Peyer's patch (tissue), 4 donors: ENCODE measurements around the gene SAG.

ENCODE experiments used
- POLR2A ChIP-seq, 2 donors: fragments of 450-650 bp; IDR thresholded peaks; one replicate each; pipeline ENCODE4 v1.5.1; 2017; ENCODE audit warnings: antibody characterized with exemption in 2 of 2, mild to moderate bottlenecking in 2 of 2, moderate library complexity in 2 of 2
- TF ChIP-seq, protein P1 (sequence below), 6 experiments: fragments of 450-650 bp in 4 of 6; fragments of 200-600 bp in 2 of 6; sonication (generic) in 1 of 6; IDR thresholded peaks; one replicate each; pipeline ENCODE4 v1.5.1; 2017 to 2019; ENCODE audit warnings: antibody characterized with exemption in 6 of 6, mild to moderate bottlenecking in 3 of 6, moderate library complexity in 1 of 6

DNA sequence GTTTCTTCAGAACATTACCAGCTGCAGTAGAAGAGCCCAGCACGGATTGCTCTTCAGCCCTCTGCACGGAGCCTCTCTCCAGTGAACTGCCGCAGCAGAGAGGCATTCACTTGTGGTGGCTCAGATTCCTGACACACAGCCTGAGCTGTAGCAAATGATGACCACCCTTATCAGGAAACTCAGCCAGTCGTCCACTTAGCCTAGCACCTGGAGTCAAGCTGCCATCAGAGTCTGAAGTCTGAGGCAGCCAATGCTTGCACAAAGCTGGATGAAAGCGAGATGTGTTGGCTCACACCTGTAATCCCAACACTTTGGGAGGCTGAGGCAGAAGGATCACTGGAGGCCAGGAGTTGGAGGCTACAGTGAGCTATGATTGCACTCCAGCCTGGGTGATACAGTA, 11.7 kb upstream of the SAG start:
- TF ChIP-seq, protein P1, sequence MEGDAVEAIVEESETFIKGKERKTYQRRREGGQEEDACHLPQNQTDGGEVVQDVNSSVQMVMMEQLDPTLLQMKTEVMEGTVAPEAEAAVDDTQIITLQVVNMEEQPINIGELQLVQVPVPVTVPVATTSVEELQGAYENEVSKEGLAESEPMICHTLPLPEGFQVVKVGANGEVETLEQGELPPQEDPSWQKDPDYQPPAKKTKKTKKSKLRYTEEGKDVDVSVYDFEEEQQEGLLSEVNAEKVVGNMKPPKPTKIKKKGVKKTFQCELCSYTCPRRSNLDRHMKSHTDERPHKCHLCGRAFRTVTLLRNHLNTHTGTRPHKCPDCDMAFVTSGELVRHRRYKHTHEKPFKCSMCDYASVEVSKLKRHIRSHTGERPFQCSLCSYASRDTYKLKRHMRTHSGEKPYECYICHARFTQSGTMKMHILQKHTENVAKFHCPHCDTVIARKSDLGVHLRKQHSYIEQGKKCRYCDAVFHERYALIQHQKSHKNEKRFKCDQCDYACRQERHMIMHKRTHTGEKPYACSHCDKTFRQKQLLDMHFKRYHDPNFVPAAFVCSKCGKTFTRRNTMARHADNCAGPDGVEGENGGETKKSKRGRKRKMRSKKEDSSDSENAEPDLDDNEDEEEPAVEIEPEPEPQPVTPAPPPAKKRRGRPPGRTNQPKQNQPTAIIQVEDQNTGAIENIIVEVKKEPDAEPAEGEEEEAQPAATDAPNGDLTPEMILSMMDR (IDR thresholded peaks at IDR 0.05) = no peak
- no peak for TF ChIP-seq POLR2A (IDR thresholded peaks at IDR 0.05)
